Measurements from ENCODE around the gene BACH1.

- TF ChIP-seq EZH2 (IDR thresholded peaks at IDR 0.05; ENCODE audit: borderline replicate concordance, insufficient read depth, low read depth, low read length, poor library complexity, severe bottlenecking) (no peak), CTCF (IDR thresholded peaks at IDR 0.05) (no peak)
Measured at GRCh38 chr21:29386803-29387202, 88.1 kb downstream of the BACH1 start.

All from B cell (primary cell).